IMR-90 (cell line): ENCODE results near the gene ANXA8. TPM values are rescaled to one million over a fixed set of nuclear protein-coding genes. Genes with fewer than 3 reads are reported as not detected.
"Not testable (repeated sequence)": the region's sequence is repeated elsewhere in the genome, so short reads cannot be mapped to it uniquely, and the experiment has no call there.

ENCODE experiments used
- ATAC-seq: fragments of 200-7000 bp; cut with Tn5 transposase; 2 replicates; pipeline ENCODE4 v1.9.1; 2020; ENCODE audit warnings: low read depth, mild to moderate bottlenecking, moderate library complexity
- BruUV-seq: library from RNA; stranded (reverse); fragments of 400-500 nt; replicated peaks from 2 replicates; lab custom pipeline; 2021; lab: Mats Ljungman, UMichigan
- CTCF ChIA-PET: fragments of 300-600 bp; formaldehyde crosslinking; extraction: SDS; loops from one replicate; lab custom pipeline; 2021; ENCODE audit warnings: antibody characterized with exemption; lab: Yijun Ruan, JAX
- POLR2A ChIA-PET: fragments of 300-600 bp; sonication (Branson Sonifier 250); formaldehyde crosslinking; loops from one replicate; lab custom pipeline; 2022; ENCODE audit warnings: antibody characterized with exemption; ENCODE audit not compliant: unreplicated experiment; lab: Charles Lee
- DNase-seq: peaks from one replicate; pipeline ENCODE4 v3.0.0; 2013
- H2AFZ ChIP-seq: replicated peaks from 2 replicates; pipeline ENCODE3; 2013; ENCODE audit warnings: low read length, mild to moderate bottlenecking; ENCODE audit not compliant: poor library complexity
- H2AK5ac ChIP-seq: 2 replicates; pipeline ENCODE4 v1.6.1; 2013; ENCODE audit warnings: low read depth, low read length, inconsistent platforms
- H2AK9ac ChIP-seq: replicated peaks from 2 replicates; pipeline ENCODE3; 2013; ENCODE audit warnings: mild to moderate bottlenecking, low read depth, low read length, moderate library complexity; ENCODE audit not compliant: poor library complexity
- H2BK120ac ChIP-seq: 2 replicates; pipeline ENCODE4 v1.6.1; 2013; ENCODE audit warnings: low read depth, low read length, inconsistent platforms
- H2BK15ac ChIP-seq: 3 replicates; pipeline ENCODE4 v1.6.1; 2013; ENCODE audit warnings: low read depth, low read length, inconsistent platforms
- H2BK20ac ChIP-seq: 2 replicates; pipeline ENCODE4 v1.6.1; 2013; ENCODE audit warnings: low read depth, mild to moderate bottlenecking, inconsistent platforms, low read length, moderate library complexity
- H2BK5ac ChIP-seq: 2 replicates; pipeline ENCODE4 v1.6.1; 2013; ENCODE audit warnings: mild to moderate bottlenecking, low read depth, low read length, inconsistent platforms; ENCODE audit not compliant: poor library complexity, severe bottlenecking
- H3K14ac ChIP-seq: replicated peaks from 2 replicates; pipeline ENCODE4 v1.6.1; 2013; ENCODE audit warnings: low read depth, low read length, inconsistent platforms
- H3K18ac ChIP-seq: 2 replicates; pipeline ENCODE4 v1.6.1; 2013; ENCODE audit warnings: low read depth, low read length, control low read depth
- H3K23ac ChIP-seq: 2 replicates; pipeline ENCODE4 v1.6.1; 2013; ENCODE audit warnings: low read depth, low read length, inconsistent platforms
- H3K27ac ChIP-seq: 2 replicates; pipeline ENCODE4 v1.5.1; 2013; ENCODE audit warnings: mild to moderate bottlenecking, control low read depth, low read length; ENCODE audit not compliant: insufficient read depth
- H3K27me3 ChIP-seq: 2 replicates; pipeline ENCODE4 v1.6.1; 2013; ENCODE audit warnings: low read length; ENCODE audit not compliant: control insufficient read depth, insufficient read depth
- H3K36me3 ChIP-seq: 2 replicates; pipeline ENCODE4 v1.6.1; 2013; ENCODE audit warnings: low read length, mixed read lengths; ENCODE audit not compliant: control insufficient read depth, insufficient read depth
- H3K4ac ChIP-seq: 2 replicates; pipeline ENCODE4 v1.6.1; 2013; ENCODE audit warnings: low read depth, low read length, inconsistent platforms
- H3K4me1 ChIP-seq: 2 replicates; pipeline ENCODE4 v1.6.1; 2013; ENCODE audit warnings: low read length, mixed read lengths; ENCODE audit not compliant: control insufficient read depth, insufficient read depth
- H3K4me2 ChIP-seq: 2 replicates; pipeline ENCODE4 v1.6.1; 2013; ENCODE audit warnings: low read depth, mild to moderate bottlenecking, control low read depth, low read length, moderate library complexity
- H3K4me3 ChIP-seq: 2 replicates; pipeline ENCODE4 v1.5.1; 2013; ENCODE audit warnings: low read depth, mild to moderate bottlenecking, control low read depth, low read length, moderate library complexity; ENCODE audit not compliant: insufficient read depth
- H3K56ac ChIP-seq: 2 replicates; pipeline ENCODE4 v1.6.1; 2013; ENCODE audit warnings: low read length, inconsistent platforms; ENCODE audit not compliant: insufficient read depth; ENCODE audit errors: extremely low read depth
- H3K79me1 ChIP-seq, 2 experiments: 2 replicates each; pipeline ENCODE4 v1.6.1; 2013; ENCODE audit warnings: low read length in 2 of 2, inconsistent platforms in 1 of 2, low read depth in 1 of 2
- H3K9ac ChIP-seq: 2 replicates; pipeline ENCODE4 v1.6.1; 2013; ENCODE audit warnings: low read depth, low read length, control low read depth
- H3K9me1 ChIP-seq: 2 replicates; pipeline ENCODE4 v1.6.1; 2013; ENCODE audit warnings: low read length, inconsistent platforms; ENCODE audit not compliant: insufficient read depth
- H3K9me3 ChIP-seq: 2 replicates; pipeline ENCODE4 v1.6.1; 2013; ENCODE audit warnings: low read length; ENCODE audit not compliant: control insufficient read depth, insufficient read depth
- H4K20me1 ChIP-seq: 2 replicates; pipeline ENCODE4 v1.6.1; 2013; ENCODE audit warnings: low read length, inconsistent platforms; ENCODE audit not compliant: insufficient read depth
- H4K5ac ChIP-seq: 2 replicates; pipeline ENCODE4 v1.6.1; 2013; ENCODE audit warnings: mild to moderate bottlenecking, low read depth, low read length, control low read depth
- H4K8ac ChIP-seq, 2 experiments: 2 replicates each; pipeline ENCODE4 v1.6.1; 2013; ENCODE audit warnings: low read depth in 2 of 2, low read length in 2 of 2, control low read depth in 1 of 2, inconsistent platforms in 1 of 2
- H4K91ac ChIP-seq: 2 replicates; pipeline ENCODE4 v1.6.1; 2013; ENCODE audit warnings: low read depth, low read length, inconsistent platforms; ENCODE audit not compliant: insufficient read depth
- BHLHE40 ChIP-seq: fragments of 150-350 bp; IDR thresholded peaks from 2 replicates; pipeline ENCODE4 v1.6.1; 2016; ENCODE audit warnings: mild to moderate bottlenecking, low read depth, low read length
- CTCF ChIP-seq: conservative IDR thresholded peaks from 2 replicates; pipeline ENCODE4 v1.5.1; 2012; ENCODE audit warnings: mild to moderate bottlenecking, low read depth, low read length, improper control_type of control experiment
- MAZ ChIP-seq: IDR thresholded peaks from 2 replicates; pipeline ENCODE4 v1.6.1; 2012; ENCODE audit warnings: low read depth, mild to moderate bottlenecking, low read length, improper control_type of control experiment, moderate library complexity, borderline replicate concordance
- POLR2A ChIP-seq: IDR thresholded peaks from 2 replicates; pipeline ENCODE4 v1.6.1; 2012; ENCODE audit warnings: mild to moderate bottlenecking, low read depth, low read length
- RAD21 ChIP-seq: IDR thresholded peaks from 2 replicates; pipeline ENCODE4 v1.6.1; 2012; ENCODE audit warnings: low read length, improper control_type of control experiment
- SMC3 ChIP-seq: fragments of 150-350 bp; IDR thresholded peaks from 2 replicates; pipeline ENCODE4 v1.6.1; 2016; ENCODE audit warnings: low read depth, mild to moderate bottlenecking, antibody characterized with exemption, low read length, moderate library complexity
- WGBS, 2 experiments: methylation state at CpG; one replicate each; pipeline versions ENCODE4 v1.1.5 to v1.1.7; 2013; ENCODE audit warnings: missing lambda C conversion rate in 2 of 2; ENCODE audit not compliant: insufficient read length in 1 of 2; ENCODE audit errors: extremely low coverage in 2 of 2; 5-methylcytosine and 5-hydroxymethylcytosine counted together
- dilution Hi-C: fragments of 300-500 bp; cut with HindIII; formaldehyde crosslinking; loops from one replicate; pipeline ENCODE4 v1.14.3; 2018; ENCODE audit warnings: low sequenced_read_pairs; ENCODE audit not compliant: unreplicated experiment
- in situ Hi-C: fragments of 300-500 bp; cut with MboI; formaldehyde crosslinking; loops from 3 replicates; pipeline ENCODE4 v1.14.3; 2019; ENCODE audit warnings: low sequenced_read_pairs, inconsistent platforms, mixed read lengths
- intact Hi-C: fragments of 100-400 bp; cut with micrococcal nuclease; formaldehyde crosslinking; loops from 2 replicates; pipeline ENCODE4 v1.10.0; 2022
- polyA plus RNA-seq, 3 experiments: library from polyadenylated mRNA; depleted of rRNA; stranded (reverse); fragments of >200 nt; gene quantifications; 2 replicates each; pipeline ENCODE4 v1.2.3, GENCODE V29; 2012; ENCODE audit warnings: low replicate concordance in 1 of 3
- total RNA-seq: library from RNA; depleted of rRNA; stranded (reverse); fragments of >200 nt; gene quantifications from 2 replicates; pipeline ENCODE4 v1.2.3, GENCODE V29; 2012

ANXA8 gene
- total and polyA plus RNA-seq, 2 of the 4 experiments (the other 2 are of a cell fraction): 0.90 to 1.1 TPM

GRCh38 chr10:47461261-47461687, 22.6 kb downstream of the ANXA8 start:
- peak overlapping the region; percentile 95; the same call in 1 of the 2 replicates for H3K18ac ChIP-seq
- peak overlapping the region; percentile 78; the same call in 1 of the 2 replicates for H3K9ac ChIP-seq
- H3K9me1 ChIP-seq, dilution Hi-C loops, H3K27me3 ChIP-seq, H3K79me1 ChIP-seq, H2BK15ac ChIP-seq, H3K9me3 ChIP-seq, CTCF ChIA-PET, H4K20me1 ChIP-seq, H2AK9ac ChIP-seq, POLR2A ChIA-PET, H3K4me3 ChIP-seq, BruUV-seq, in situ Hi-C loops, intact Hi-C loops, H3K36me3 ChIP-seq: not testable (repeated sequence)
- H2AK5ac ChIP-seq: peak overlapping the region; percentile 33; the same call in 1 of the 2 replicates
- H2BK120ac ChIP-seq: peak overlapping the region; percentile 97
- peak overlapping the region; percentile 98 for H2BK5ac ChIP-seq
- H3K14ac ChIP-seq: peak overlapping the region; percentile 51; the same call in 1 of the 2 replicates
- 0 out of 2 replicates have a peak overlapping the region, but pooled peaks have one; percentile 66 for H3K23ac ChIP-seq
- peak overlapping the region; percentile 76 for H2AFZ ChIP-seq
- H4K5ac ChIP-seq: peak overlapping the region; percentile 98
- H2BK20ac ChIP-seq: peak overlapping the region; percentile 87; the same call in 1 of the 2 replicates
- peak overlapping the region; percentile 68 for H4K91ac ChIP-seq
- H3K56ac ChIP-seq: 0 out of 2 replicates have a peak overlapping the region, but pooled peaks have one; percentile 41
- peak overlapping the region; percentile 76 for H3K4me2 ChIP-seq
- peaks cover 11% of the 10 kb centered on the region for H3K4me1 ChIP-seq
- peak overlapping the region in 1 of 2 experiments; percentile 81; a peak in 1 of 4 replicates for H4K8ac ChIP-seq
- WGBS, 2 experiments: 0% methylated on average over 3 of the region's 37 CpGs; no CpG with 5 or more reads in 1 of the 2 experiments
- peak; percentile 70 for ATAC-seq
- peak overlapping the region; percentile 91 for H3K4ac ChIP-seq
- H3K27ac ChIP-seq: peak overlapping the region; percentile 97
- DNase-seq: peak; percentile 89
- TF ChIP-seq MAZ (peak; percentile 40; the same call in 1 of the 2 replicates), RAD21 (peak; percentile 22; the same call in 1 of the 2 replicates), CTCF (peak; percentile 44), POLR2A (0 out of 2 replicates have a peak, but pooled peaks have one; percentile 25), BHLHE40 (peak; percentile 12; the same call in 1 of the 2 replicates), SMC3 (0 out of 2 replicates have a peak, but pooled peaks have one; percentile 20)
